ENCODE measurements around the gene ACER3. TPM values are rescaled to one million over a fixed set of nuclear protein-coding genes. Genes with fewer than 3 reads are reported as not detected.

Gene ACER3
- total RNA-seq, 1 donor from 2014 or later: 12.4 TPM

- Histone ChIP-seq H3K4me3 (ENCODE audit: low read depth, low read length) (no peak overlapping the region), H3K27me3 (ENCODE audit: control insufficient read depth, insufficient read depth, low read length) (peaks cover 4% of the 10 kb centered on the region), H3K36me3 (ENCODE audit: control insufficient read depth, insufficient read depth, low read length) (no peaks in the 10 kb centered on the region)
- DNase-seq (ENCODE audit: low read depth): no peak
- no peak for FAIRE-seq
- TF ChIP-seq CTCF (IDR thresholded peaks at IDR 0.05; ENCODE audit: insufficient read depth, low read length, severe bottlenecking): no peak
Measured at GRCh38 chr11:77074205-77074604, 213.5 kb downstream of the ACER3 start.

- Histone ChIP-seq H3K4me3 (ENCODE audit: low read depth, low read length) (no peak overlapping the region), H3K27me3 (ENCODE audit: control insufficient read depth, insufficient read depth, low read length) (peaks cover 2% of the 10 kb centered on the region), H3K36me3 (ENCODE audit: control insufficient read depth, insufficient read depth, low read length) (no peaks in the 10 kb centered on the region)
- DNase-seq (ENCODE audit: low read depth) (no peak), FAIRE-seq (no peak)
- TF ChIP-seq CTCF (IDR thresholded peaks at IDR 0.05; ENCODE audit: insufficient read depth, low read length, severe bottlenecking): no peak
Measured at GRCh38 chr11:77074626-77075221, 214.0 kb downstream of the ACER3 start.

DNA sequence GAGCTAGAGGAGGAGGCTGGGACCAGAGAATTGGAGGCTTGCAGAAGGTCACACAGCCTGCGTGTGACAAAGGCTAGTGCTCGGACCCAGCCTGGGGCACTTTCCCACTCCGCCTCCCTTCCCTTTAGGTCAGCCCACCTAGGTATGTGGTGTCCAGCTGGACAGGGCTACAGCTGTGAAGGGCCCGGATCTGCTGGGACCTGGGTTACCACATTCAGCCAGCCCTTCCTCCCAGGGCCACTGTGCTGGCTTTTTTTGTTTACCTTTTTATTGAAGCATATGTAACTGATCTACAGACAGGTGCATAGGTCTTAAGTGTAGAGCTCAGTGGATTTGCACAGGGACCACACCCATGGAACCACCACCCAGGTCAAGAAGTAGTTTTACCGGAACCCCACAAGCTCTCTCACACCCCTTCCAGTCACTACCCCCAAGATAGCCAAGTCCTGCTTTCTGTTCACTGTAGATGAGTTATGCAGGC is 214.7 kb downstream of the ACER3 start:
- DNase-seq (ENCODE audit: low read depth): no peak
- no peak for FAIRE-seq
- no peak for TF ChIP-seq CTCF (IDR thresholded peaks at IDR 0.05; ENCODE audit: insufficient read depth, low read length, severe bottlenecking)
- Histone ChIP-seq H3K27me3 (ENCODE audit: control insufficient read depth, insufficient read depth, low read length) (no peaks in the 10 kb centered on the region), H3K36me3 (ENCODE audit: control insufficient read depth, insufficient read depth, low read length) (no peaks in the 10 kb centered on the region), H3K4me3 (ENCODE audit: low read depth, low read length) (no peak overlapping the region)

Other genes starting within 250 kb of the ACER3 start
- gene LRRC32, start 190.2 kb upstream of the ACER3 start, total RNA-seq: 0.26 TPM in 1 of 2 replicates, not detected in the other
- 8.2 and 11.1 TPM in 2 replicates for gene TSKU, start 77.6 kb upstream of the ACER3 start, total RNA-seq
- under 0.01 and 0.64 TPM in 2 replicates for gene B3GNT6, start 173.5 kb downstream of the ACER3 start, total RNA-seq
- 3.2 and 9.6 TPM in 2 replicates for gene CAPN5, start 206.1 kb downstream of the ACER3 start, total RNA-seq
- gene OMP, start 241.9 kb downstream of the ACER3 start, total RNA-seq: not detected in 2 replicates

Measured in bronchial epithelial cell (primary cell).